Kidney (tissue), 14 donors: ENCODE measurements around the gene HTN3. TPM values are rescaled to one million over a fixed set of nuclear protein-coding genes. Genes with fewer than 3 reads are reported as not detected.
"Not testable (repeated sequence)": the region's sequence is repeated elsewhere in the genome, so short reads cannot be mapped to it uniquely, and the experiment has no call there.

Source experiments
- DNase-seq, 5 donors: peaks; one replicate each; pipeline ENCODE4 v3.0.0-alpha.2; 2013 to 2020
- FAIRE-seq: peaks from 2 replicates; lab custom pipeline; 2012; peaks lifted over from hg19 to GRCh38; lab: Jason Lieb, UNC
- H3K27ac ChIP-seq, 2 donors: one replicate each; pipeline ENCODE4 v1.7.0; 2013; ENCODE audit warnings: low read depth in 2 of 2, low read length in 2 of 2, inconsistent platforms in 1 of 2
- H3K27me3 ChIP-seq: one replicate; pipeline ENCODE4 v1.7.1; 2013; ENCODE audit warnings: low read length, inconsistent platforms; ENCODE audit not compliant: control insufficient read depth, insufficient read depth
- H3K36me3 ChIP-seq, 3 donors: one replicate each; pipeline versions ENCODE4 v1.7.0 to v1.7.1; 2013; ENCODE audit warnings: low read length in 3 of 3, control low read depth in 1 of 3, inconsistent platforms in 1 of 3; ENCODE audit not compliant: insufficient read depth in 3 of 3, control insufficient read depth in 2 of 3
- H3K4me1 ChIP-seq, 3 donors: one replicate each; pipeline versions ENCODE4 v1.7.0 to v1.7.1; 2013; ENCODE audit warnings: low read length in 3 of 3, inconsistent platforms in 1 of 3, low read depth in 1 of 3; ENCODE audit not compliant: control insufficient read depth in 2 of 3, insufficient read depth in 2 of 3
- H3K4me3 ChIP-seq, 3 donors: one replicate each; pipeline versions ENCODE4 v1.7.0 to v1.8.1; 2013; ENCODE audit warnings: low read length in 3 of 3, control low read depth in 1 of 3, inconsistent platforms in 1 of 3
- H3K9ac ChIP-seq, 3 donors: one replicate each; pipeline versions ENCODE4 v1.7.0 to v1.7.1; 2013; ENCODE audit warnings: low read length in 3 of 3, control low read depth in 1 of 3, inconsistent platforms in 1 of 3
- H3K9me3 ChIP-seq, 3 donors: one replicate each; pipeline versions ENCODE4 v1.7.0 to v1.7.1; 2013; ENCODE audit warnings: low read length in 3 of 3, control low read depth in 1 of 3, inconsistent platforms in 1 of 3; ENCODE audit not compliant: control insufficient read depth in 2 of 3, insufficient read depth in 1 of 3
- CTCF ChIP-seq: IDR thresholded peaks from 3 replicates; pipeline ENCODE4 v1.5.1; 2012; ENCODE audit warnings: mild to moderate bottlenecking, moderate library complexity, borderline replicate concordance; ENCODE audit not compliant: insufficient read depth; ENCODE audit errors: extremely low read depth
- intact Hi-C: fragments of 100-400 bp; cut with DNase I; formaldehyde crosslinking; loops from one replicate; pipeline ENCODE4 v1.11.1; 2022
- polyA plus RNA-seq: library from polyadenylated mRNA; stranded (reverse); fragments of 350-450 nt; fragmentation: Illumina TruSeq; extraction: RNeasy Lipid Tissue Mini Kit (QIAGEN cat#74804); gene quantifications from one replicate; pipeline ENCODE4 v1.2.3, GENCODE V29; 2014; ENCODE audit warnings: low read depth, low replicate concordance; ENCODE audit not compliant: insufficient read depth
- total RNA-seq: library from RNA; stranded (reverse); fragmentation: NEBNext Ultra II Directional; extraction: Animal tissue kit (Norgen Biotek cat#: 25700); gene quantifications from one replicate; pipeline ENCODE4 v1.2.1, GENCODE V29; 2021
- donor health status: control.
- donor health status: control.
- donor health status: control.
- donor health status: control.
- donor health status: control.
- donor health status: DM: yes; HTN: yes; CAD: no.
- donor health status: Normal renal cell carcinoma (clear cell type).

The HTN3 gene
- total and polyA plus RNA-seq, 2 donors from 2014 or later: not detected

GRCh38 chr4:70027011-70027410, 1.2 kb upstream of the HTN3 start:
- no peak for FAIRE-seq
- TF ChIP-seq CTCF: no peak
- intact Hi-C loops: no loop called here
- no peaks in the 10 kb centered on the region for H3K27me3 ChIP-seq
- no peaks in the 10 kb centered on the region for H3K4me1 ChIP-seq
- H3K9ac ChIP-seq: no peak overlapping the region
- H3K4me3 ChIP-seq: no peak overlapping the region
- H3K27ac ChIP-seq: no peak overlapping the region
- no peak for DNase-seq
- no peaks in the 10 kb centered on the region for H3K36me3 ChIP-seq
- H3K9me3 ChIP-seq: no peaks in the 10 kb centered on the region

DNA sequence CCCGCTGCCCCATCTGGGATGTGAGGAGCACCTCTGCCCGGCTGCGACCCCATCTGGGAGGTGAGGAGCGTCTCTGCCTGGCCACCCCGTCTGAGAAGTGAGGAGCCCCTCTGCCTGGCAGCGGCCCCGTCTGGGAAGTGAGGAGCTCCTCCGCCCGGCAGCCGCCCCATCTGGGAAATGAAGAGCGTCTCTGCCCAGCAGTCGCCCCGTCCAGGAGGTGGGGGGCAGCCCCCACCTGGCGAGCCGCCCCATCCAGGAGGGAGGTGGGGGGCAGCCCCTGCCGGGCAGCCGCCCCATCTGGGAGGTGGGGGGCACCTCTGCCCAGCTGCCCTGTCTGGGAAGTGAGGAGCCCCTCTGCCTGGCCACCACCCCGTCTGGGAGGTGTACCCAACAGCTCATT, 9.3 kb downstream of the HTN3 start:
- H3K4me3 ChIP-seq, H3K27me3 ChIP-seq, H3K9me3 ChIP-seq, intact Hi-C loops, H3K9ac ChIP-seq, H3K36me3 ChIP-seq, H3K4me1 ChIP-seq, FAIRE-seq, H3K27ac ChIP-seq: not testable (repeated sequence)
- peak in 1 of 5 donors; percentile 56 for DNase-seq

- H3K4me3 ChIP-seq, H3K4me1 ChIP-seq, H3K36me3 ChIP-seq, H3K27ac ChIP-seq, FAIRE-seq, intact Hi-C loops, H3K9ac ChIP-seq, H3K9me3 ChIP-seq, DNase-seq, H3K27me3 ChIP-seq: not testable (repeated sequence)
Observed at GRCh38 chr4:70039928-70040327, 11.7 kb downstream of the HTN3 start.

DNA sequence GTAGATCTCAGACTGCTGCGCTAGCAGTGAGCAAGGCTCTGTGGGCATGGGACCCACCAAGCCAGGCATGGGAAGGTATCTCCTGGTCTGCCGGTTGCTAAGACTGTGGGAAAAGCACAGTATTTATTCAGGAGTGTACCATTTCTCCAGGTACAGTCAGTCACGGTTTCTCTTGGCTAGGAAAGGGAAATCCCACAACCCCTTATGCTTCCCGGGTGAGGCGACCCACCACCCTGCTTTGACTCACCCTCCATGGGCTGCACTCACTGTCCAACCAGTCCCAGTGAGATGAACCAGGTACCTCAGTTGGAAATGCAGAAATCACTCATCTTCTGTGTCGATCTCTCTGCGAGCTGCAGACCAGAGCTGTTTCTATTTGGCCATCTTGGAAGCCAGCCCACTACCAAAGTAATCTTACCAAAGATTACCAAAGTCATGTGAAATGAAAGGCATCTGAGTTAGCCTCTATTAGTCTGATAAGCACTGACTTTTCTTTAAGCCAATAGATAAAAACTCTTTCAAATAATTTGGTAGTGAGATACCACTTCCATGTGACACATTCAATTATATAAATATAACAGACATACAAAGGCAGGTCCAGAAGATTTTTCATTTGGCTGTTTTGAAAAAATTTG, 13.5 kb downstream of the HTN3 start:
- Histone ChIP-seq H3K9me3 (no peaks in the 10 kb centered on the region), H3K27ac (no peak overlapping the region), H3K27me3 (no peaks in the 10 kb centered on the region), H3K4me1 (no peaks in the 10 kb centered on the region), H3K4me3 (no peak overlapping the region), H3K36me3 (no peaks in the 10 kb centered on the region), H3K9ac (no peak overlapping the region)
- intact Hi-C loops: no loop called here
- no peak for TF ChIP-seq CTCF
- DNase-seq (no peak), FAIRE-seq (no peak)

GRCh38 chr4:70050138-70050537, 21.9 kb downstream of the HTN3 start, which contains the start of gene HTN1:
Gene HTN1 (plus strand): TSS chr4:70050438. CDS start chr4:70053077, 2,639 bp downstream.
- H3K36me3 ChIP-seq, H3K9ac ChIP-seq, DNase-seq, H3K9me3 ChIP-seq, H3K27ac ChIP-seq, FAIRE-seq, H3K27me3 ChIP-seq, H3K4me1 ChIP-seq, intact Hi-C loops, H3K4me3 ChIP-seq: not testable (repeated sequence)

- FAIRE-seq, H3K36me3 ChIP-seq, DNase-seq, H3K9ac ChIP-seq, H3K4me1 ChIP-seq, H3K4me3 ChIP-seq, intact Hi-C loops, H3K27me3 ChIP-seq, H3K27ac ChIP-seq, H3K9me3 ChIP-seq: not testable (repeated sequence)
Observed at GRCh38 chr4:70056534-70056933, 28.3 kb downstream of the HTN3 start.
